T-helper 17 cell (primary cell): ENCODE measurements around the gene CEP112. TPM values are rescaled to one million over a fixed set of nuclear protein-coding genes. Genes with fewer than 3 reads are reported as not detected.
"Not testable (repeated sequence)": the region's sequence is repeated elsewhere in the genome, so short reads cannot be mapped to it uniquely, and the experiment has no call there.

ENCODE experiments used
- ATAC-seq: fragments of 150-1000 bp; cut with Tn5 transposase; 2 replicates; pipeline ENCODE4 v1.10.0; 2021; ENCODE audit warnings: mild to moderate bottlenecking, moderate library complexity
- DNase-seq, 3 donors: peaks; one replicate each; pipeline versions ENCODE4 v3.0.0 to v3.0.0-alpha.2; 2020 to 2021
- H3K9me3 ChIP-seq: one replicate; pipeline ENCODE4 v1.7.0; 2013; ENCODE audit warnings: low read length, mild to moderate bottlenecking; ENCODE audit not compliant: control insufficient read depth, poor library complexity, severe bottlenecking
- H3K27ac Mint-ChIP-seq: one replicate; pipeline ENCODE4 v1.8.0; 2022; ENCODE audit warnings: mild to moderate bottlenecking, moderate library complexity, mixed read lengths
- H3K27me3 Mint-ChIP-seq: one replicate; pipeline ENCODE4 v1.8.0; 2022; ENCODE audit warnings: mixed read lengths
- H3K36me3 Mint-ChIP-seq: one replicate; pipeline ENCODE4 v1.8.0; 2022; ENCODE audit warnings: low read depth, mixed read lengths
- H3K4me1 Mint-ChIP-seq: one replicate; pipeline ENCODE4 v1.8.0; 2022; ENCODE audit warnings: mild to moderate bottlenecking, mixed read lengths
- H3K4me3 Mint-ChIP-seq: one replicate; pipeline ENCODE4 v1.8.0; 2022; ENCODE audit warnings: mild to moderate bottlenecking, moderate library complexity, mixed read lengths
- total RNA-seq, 4 donors: library from RNA in 2 of 4; stranded (reverse) in 2 of 4; gene quantifications; one replicate each; pipeline ENCODE4 v1.2.3 and lab custom pipeline; 2022 to 2026

CEP112 gene
- total RNA-seq, 2 donors from 2014 or later, result 4.3 to 6.9 TPM

GRCh38 chr17:65782104-65782706 is 409.7 kb downstream of the CEP112 start:
- not testable (repeated sequence) for H3K36me3 Mint-ChIP-seq, DNase-seq, H3K27me3 Mint-ChIP-seq, H3K27ac Mint-ChIP-seq, H3K4me1 Mint-ChIP-seq, H3K9me3 ChIP-seq, H3K4me3 Mint-ChIP-seq, ATAC-seq

GRCh38 chr17:65780111-65780510 is 411.8 kb downstream of the CEP112 start:
- H3K27ac Mint-ChIP-seq, result no peak overlapping the region
- H3K36me3 Mint-ChIP-seq, result no peaks in the 10 kb centered on the region
- ATAC-seq (no peak), DNase-seq (no peak)
- no peaks in the 10 kb centered on the region for H3K27me3 Mint-ChIP-seq
- no peak overlapping the region for H3K4me3 Mint-ChIP-seq
- H3K4me1 Mint-ChIP-seq, result no peaks in the 10 kb centered on the region
- H3K9me3 ChIP-seq, result no peaks in the 10 kb centered on the region

- Mint-ChIP-seq H3K27me3 (no peaks in the 10 kb centered on the region), H3K36me3 (no peaks in the 10 kb centered on the region), H3K4me3 (no peak overlapping the region), H3K4me1 (peaks cover 3% of the 10 kb centered on the region), H3K27ac (no peak overlapping the region)
- no peak for ATAC-seq
- no peaks in the 10 kb centered on the region for H3K9me3 ChIP-seq
- DNase-seq, result no peak
Measured at GRCh38 chr17:65776890-65777289, 415.0 kb downstream of the CEP112 start.

- Mint-ChIP-seq H3K36me3 (no peaks in the 10 kb centered on the region), H3K4me3 (no peak overlapping the region), H3K27me3 (no peaks in the 10 kb centered on the region), H3K4me1 (peaks cover 3% of the 10 kb centered on the region), H3K27ac (no peak overlapping the region)
- ATAC-seq (no peak), DNase-seq (no peak)
- no peaks in the 10 kb centered on the region for H3K9me3 ChIP-seq
Measured at GRCh38 chr17:65774787-65775186, 417.1 kb downstream of the CEP112 start.

- H3K9me3 ChIP-seq, result no peaks in the 10 kb centered on the region
- no peak for ATAC-seq
- H3K27ac Mint-ChIP-seq, result no peak overlapping the region
- DNase-seq, result no peak
- no peaks in the 10 kb centered on the region for H3K27me3 Mint-ChIP-seq
- H3K4me3 Mint-ChIP-seq, result no peak overlapping the region
- peaks cover 3% of the 10 kb centered on the region for H3K4me1 Mint-ChIP-seq
- no peaks in the 10 kb centered on the region for H3K36me3 Mint-ChIP-seq
Measured at GRCh38 chr17:65772989-65773388, 418.9 kb downstream of the CEP112 start.

- Mint-ChIP-seq H3K27ac (no peak overlapping the region), H3K36me3 (no peaks in the 10 kb centered on the region), H3K27me3 (peaks cover 4% of the 10 kb centered on the region), H3K4me1 (peaks cover 3% of the 10 kb centered on the region), H3K4me3 (no peak overlapping the region)
- DNase-seq (no peak), ATAC-seq (no peak)
- no peaks in the 10 kb centered on the region for H3K9me3 ChIP-seq
Measured at GRCh38 chr17:65771704-65772103, 420.2 kb downstream of the CEP112 start.

GRCh38 chr17:65763786-65764185 is 428.1 kb downstream of the CEP112 start:
- no peak for DNase-seq
- H3K4me3 Mint-ChIP-seq, result no peak overlapping the region
- peaks cover 9% of the 10 kb centered on the region for H3K27me3 Mint-ChIP-seq
- no peak for ATAC-seq
- no peaks in the 10 kb centered on the region for H3K9me3 ChIP-seq
- H3K4me1 Mint-ChIP-seq, result no peaks in the 10 kb centered on the region
- H3K36me3 Mint-ChIP-seq, result peaks cover 4% of the 10 kb centered on the region
- H3K27ac Mint-ChIP-seq, result no peak overlapping the region

GRCh38 chr17:65762973-65763372 is 429.0 kb downstream of the CEP112 start:
- H3K4me3 Mint-ChIP-seq, result no peak overlapping the region
- ATAC-seq (no peak), DNase-seq (no peak)
- peaks cover 4% of the 10 kb centered on the region for H3K36me3 Mint-ChIP-seq
- no peak overlapping the region for H3K27ac Mint-ChIP-seq
- peaks cover 9% of the 10 kb centered on the region for H3K27me3 Mint-ChIP-seq
- no peaks in the 10 kb centered on the region for H3K9me3 ChIP-seq
- H3K4me1 Mint-ChIP-seq, result no peaks in the 10 kb centered on the region

- no peak overlapping the region for H3K4me3 Mint-ChIP-seq
Measured at GRCh38 chr17:65759532-65759931, 432.4 kb downstream of the CEP112 start.

GRCh38 chr17:65756760-65757159 is 435.2 kb downstream of the CEP112 start:
- Mint-ChIP-seq H3K27me3 (peaks cover 6% of the 10 kb centered on the region), H3K36me3 (no peaks in the 10 kb centered on the region), H3K4me1 (peaks cover 5% of the 10 kb centered on the region), H3K4me3 (no peak overlapping the region), H3K27ac (no peak overlapping the region)
- DNase-seq (no peak), ATAC-seq (no peak)
- H3K9me3 ChIP-seq, result no peaks in the 10 kb centered on the region

More at GRCh38 chr17:65759532-65759931, 432.4 kb downstream of the CEP112 start:
- ATAC-seq (no peak), DNase-seq (no peak)
- Mint-ChIP-seq H3K27ac (no peak overlapping the region), H3K36me3 (peaks cover 4% of the 10 kb centered on the region), H3K27me3 (no peaks in the 10 kb centered on the region), H3K4me1 (no peaks in the 10 kb centered on the region)
- H3K9me3 ChIP-seq, result no peaks in the 10 kb centered on the region

GRCh38 chr17:65755799-65756198 is 436.1 kb downstream of the CEP112 start:
- Mint-ChIP-seq H3K27me3 (peaks cover 6% of the 10 kb centered on the region), H3K4me1 (peaks cover 13% of the 10 kb centered on the region), H3K36me3 (no peaks in the 10 kb centered on the region), H3K27ac (no peak overlapping the region), H3K4me3 (no peak overlapping the region)
- no peak for DNase-seq
- ATAC-seq, result no peak
- no peaks in the 10 kb centered on the region for H3K9me3 ChIP-seq

- no peaks in the 10 kb centered on the region for H3K9me3 ChIP-seq
- Mint-ChIP-seq H3K27ac (no peak overlapping the region), H3K4me1 (peaks cover 17% of the 10 kb centered on the region), H3K27me3 (peaks cover 6% of the 10 kb centered on the region), H3K36me3 (no peaks in the 10 kb centered on the region), H3K4me3 (no peak overlapping the region)
- DNase-seq (no peak), ATAC-seq (no peak)
Measured at GRCh38 chr17:65754630-65755029, 437.3 kb downstream of the CEP112 start.

- DNase-seq, result no peak
- H3K4me3 Mint-ChIP-seq, result no peak overlapping the region
- H3K9me3 ChIP-seq, result no peaks in the 10 kb centered on the region
- H3K27ac Mint-ChIP-seq, result no peak overlapping the region
- peaks cover 6% of the 10 kb centered on the region for H3K27me3 Mint-ChIP-seq
- no peaks in the 10 kb centered on the region for H3K36me3 Mint-ChIP-seq
- H3K4me1 Mint-ChIP-seq, result peaks cover 17% of the 10 kb centered on the region
- ATAC-seq, result no peak
Measured at GRCh38 chr17:65754081-65754480, 437.9 kb downstream of the CEP112 start.

- H3K4me3 Mint-ChIP-seq, result no peak overlapping the region
- H3K36me3 Mint-ChIP-seq, result no peaks in the 10 kb centered on the region
Measured at GRCh38 chr17:65753348-65753747, 438.6 kb downstream of the CEP112 start.

More at GRCh38 chr17:65753348-65753747, 438.6 kb downstream of the CEP112 start:
- H3K27ac Mint-ChIP-seq, result no peak overlapping the region
- peaks cover 19% of the 10 kb centered on the region for H3K4me1 Mint-ChIP-seq
- no peaks in the 10 kb centered on the region for H3K9me3 ChIP-seq
- peaks cover 6% of the 10 kb centered on the region for H3K27me3 Mint-ChIP-seq
- DNase-seq (no peak), ATAC-seq (no peak)
